GM12872 (cell line): Measurements from ENCODE around the gene SCAPER.

Experiments used
- TF ChIP-seq, protein P1 (sequence below): IDR thresholded peaks from 3 replicates; pipeline ENCODE4 v1.5.1; 2011; ENCODE audit warnings: low read depth, mild to moderate bottlenecking, low read length, moderate library complexity; ENCODE audit not compliant: insufficient read depth

The SCAPER gene

DNA sequence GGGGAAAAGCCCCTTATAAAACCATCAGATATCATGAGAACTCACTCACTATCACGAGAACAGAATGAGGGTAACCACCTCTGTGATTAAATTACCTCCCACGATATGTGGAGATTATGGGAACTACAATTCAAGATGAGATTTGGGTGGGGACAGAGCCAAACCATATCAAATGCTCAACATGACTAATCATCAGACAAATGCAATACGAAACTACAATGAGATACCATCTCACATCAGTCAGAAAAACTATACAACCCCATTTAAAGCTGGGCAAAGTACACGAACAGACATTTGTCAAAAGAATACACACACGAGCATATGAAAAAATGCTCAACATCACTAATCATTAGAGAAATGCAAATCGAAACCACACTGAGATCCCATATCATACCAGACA lies 67.7 kb downstream of the SCAPER start:
- TF ChIP-seq, protein P1, sequence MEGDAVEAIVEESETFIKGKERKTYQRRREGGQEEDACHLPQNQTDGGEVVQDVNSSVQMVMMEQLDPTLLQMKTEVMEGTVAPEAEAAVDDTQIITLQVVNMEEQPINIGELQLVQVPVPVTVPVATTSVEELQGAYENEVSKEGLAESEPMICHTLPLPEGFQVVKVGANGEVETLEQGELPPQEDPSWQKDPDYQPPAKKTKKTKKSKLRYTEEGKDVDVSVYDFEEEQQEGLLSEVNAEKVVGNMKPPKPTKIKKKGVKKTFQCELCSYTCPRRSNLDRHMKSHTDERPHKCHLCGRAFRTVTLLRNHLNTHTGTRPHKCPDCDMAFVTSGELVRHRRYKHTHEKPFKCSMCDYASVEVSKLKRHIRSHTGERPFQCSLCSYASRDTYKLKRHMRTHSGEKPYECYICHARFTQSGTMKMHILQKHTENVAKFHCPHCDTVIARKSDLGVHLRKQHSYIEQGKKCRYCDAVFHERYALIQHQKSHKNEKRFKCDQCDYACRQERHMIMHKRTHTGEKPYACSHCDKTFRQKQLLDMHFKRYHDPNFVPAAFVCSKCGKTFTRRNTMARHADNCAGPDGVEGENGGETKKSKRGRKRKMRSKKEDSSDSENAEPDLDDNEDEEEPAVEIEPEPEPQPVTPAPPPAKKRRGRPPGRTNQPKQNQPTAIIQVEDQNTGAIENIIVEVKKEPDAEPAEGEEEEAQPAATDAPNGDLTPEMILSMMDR = no peak

DNA sequence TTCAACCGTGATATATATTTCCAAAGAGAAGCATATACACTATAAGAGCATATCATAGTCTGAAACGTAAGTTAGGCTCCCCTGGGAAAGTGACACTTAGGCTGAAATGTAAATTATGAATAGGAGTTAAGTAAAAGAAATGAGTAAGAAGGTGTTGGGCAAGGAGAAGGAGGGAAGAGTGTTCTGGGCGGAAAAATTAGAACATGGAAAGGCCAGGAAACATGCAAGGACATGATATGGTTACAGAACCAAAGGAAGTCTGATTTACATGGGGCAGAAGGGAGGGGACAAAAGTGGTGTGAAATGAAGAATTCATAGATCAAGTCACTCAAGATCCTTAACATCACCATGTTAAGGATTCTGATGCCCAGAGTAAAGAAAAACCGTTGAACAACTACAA lies 75.2 kb downstream of the SCAPER start:
- TF ChIP-seq, protein P1 = no peak

- TF ChIP-seq, protein P1 = no peak
Measured at GRCh38 chr15:76823890-76824289, 81.2 kb downstream of the SCAPER start.

- TF ChIP-seq, protein P1 = no peak
Measured at GRCh38 chr15:76823303-76823702, 81.8 kb downstream of the SCAPER start.

GRCh38 chr15:76815421-76815820 lies 89.7 kb downstream of the SCAPER start:
- TF ChIP-seq, protein P1 = no peak

DNA sequence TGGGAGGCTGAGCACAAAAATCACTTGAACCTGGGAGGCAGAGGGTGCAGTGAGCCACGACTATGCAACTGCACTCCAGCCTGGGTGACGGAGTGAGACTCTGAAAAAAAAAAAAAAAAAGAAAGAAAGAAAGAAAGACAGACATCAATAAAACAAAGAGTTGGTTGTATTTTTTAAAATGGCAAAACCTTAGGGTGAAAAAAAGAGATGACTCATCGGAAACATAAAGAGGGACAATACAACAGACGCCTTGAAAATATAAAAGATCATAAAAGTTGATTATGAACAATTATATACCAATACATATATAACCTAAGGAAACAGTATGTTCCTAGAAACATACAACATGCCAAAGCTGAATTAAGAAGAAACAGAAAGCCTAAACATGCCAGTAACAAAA lies 92.8 kb downstream of the SCAPER start:
- TF ChIP-seq, protein P1 = no peak

GRCh38 chr15:76809412-76810103 lies 95.6 kb downstream of the SCAPER start:
- TF ChIP-seq, protein P1 = no peak
